ENCODE results near the gene FAM3D.

DNA sequence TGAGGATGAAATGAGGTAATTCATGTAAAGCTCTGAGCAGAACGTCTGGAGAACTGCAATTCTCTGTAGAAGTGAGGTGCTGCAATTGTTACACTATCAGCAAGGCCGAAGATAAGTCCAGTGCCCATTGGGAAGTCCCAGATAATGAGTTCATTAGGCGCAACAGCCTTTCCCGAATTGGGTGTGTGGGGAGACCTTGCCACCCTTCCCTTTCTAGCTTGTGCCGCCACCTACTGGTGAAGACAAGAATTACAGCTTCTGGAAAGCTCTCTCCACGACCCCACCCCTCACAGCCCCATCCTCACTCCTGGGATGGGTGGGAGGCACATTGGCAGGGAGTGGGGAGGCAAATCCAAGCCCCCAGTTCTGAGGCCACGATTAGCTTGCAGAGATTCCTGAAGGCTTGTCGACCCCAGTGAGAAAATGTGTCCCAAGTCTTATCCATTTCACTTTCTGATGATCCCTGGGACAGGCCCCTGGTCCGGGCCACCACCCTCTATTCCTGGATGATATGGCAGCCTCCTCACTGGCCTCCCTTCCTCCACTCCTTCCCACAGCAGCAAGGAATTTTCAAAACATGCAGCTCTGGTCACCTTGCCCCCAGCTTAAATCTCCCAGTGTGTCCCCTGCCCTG lies 36.4 kb downstream of the FAM3D start:
- TF ChIP-seq, protein P1, sequence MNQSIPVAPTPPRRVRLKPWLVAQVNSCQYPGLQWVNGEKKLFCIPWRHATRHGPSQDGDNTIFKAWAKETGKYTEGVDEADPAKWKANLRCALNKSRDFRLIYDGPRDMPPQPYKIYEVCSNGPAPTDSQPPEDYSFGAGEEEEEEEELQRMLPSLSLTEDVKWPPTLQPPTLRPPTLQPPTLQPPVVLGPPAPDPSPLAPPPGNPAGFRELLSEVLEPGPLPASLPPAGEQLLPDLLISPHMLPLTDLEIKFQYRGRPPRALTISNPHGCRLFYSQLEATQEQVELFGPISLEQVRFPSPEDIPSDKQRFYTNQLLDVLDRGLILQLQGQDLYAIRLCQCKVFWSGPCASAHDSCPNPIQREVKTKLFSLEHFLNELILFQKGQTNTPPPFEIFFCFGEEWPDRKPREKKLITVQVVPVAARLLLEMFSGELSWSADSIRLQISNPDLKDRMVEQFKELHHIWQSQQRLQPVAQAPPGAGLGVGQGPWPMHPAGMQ (IDR thresholded peaks at IDR 0.05; ENCODE audit: borderline replicate concordance), result no peak
- TF ChIP-seq SP1 (IDR thresholded peaks at IDR 0.05; ENCODE audit: low read depth, low read length) (no peak), RFX5 (IDR thresholded peaks at IDR 0.05; ENCODE audit: low read depth, low read length) (no peak), EZH2 (IDR thresholded peaks at IDR 0.05; ENCODE audit: borderline replicate concordance, control insufficient read depth, low read depth, low read length) (no peak), EP300 (IDR thresholded peaks at IDR 0.05; ENCODE audit: borderline replicate concordance in 1 of 2, control insufficient read depth in 1 of 2, low read depth in 2 of 2, low read length in 2 of 2) (no peak), FOXM1 (IDR thresholded peaks at IDR 0.05; ENCODE audit: low read depth, low read length) (no peak), POLR2AphosphoS5 (IDR thresholded peaks at IDR 0.05; ENCODE audit: low read length) (no peak), POLR2A (IDR thresholded peaks at IDR 0.05; ENCODE audit: low read depth, low read length) (no peak), SRF (IDR thresholded peaks at IDR 0.05; ENCODE audit: low read depth in 2 of 2, low read length in 2 of 2) (no peak), TARDBP (IDR thresholded peaks at IDR 0.05; ENCODE audit: borderline replicate concordance) (no peak), SIX5 (IDR thresholded peaks at IDR 0.05; ENCODE audit: low read depth, low read length, severe bottlenecking) (no peak), CREB1 (IDR thresholded peaks at IDR 0.05; ENCODE audit: low read depth) (no peak)
- TF ChIP-seq, protein P2, sequence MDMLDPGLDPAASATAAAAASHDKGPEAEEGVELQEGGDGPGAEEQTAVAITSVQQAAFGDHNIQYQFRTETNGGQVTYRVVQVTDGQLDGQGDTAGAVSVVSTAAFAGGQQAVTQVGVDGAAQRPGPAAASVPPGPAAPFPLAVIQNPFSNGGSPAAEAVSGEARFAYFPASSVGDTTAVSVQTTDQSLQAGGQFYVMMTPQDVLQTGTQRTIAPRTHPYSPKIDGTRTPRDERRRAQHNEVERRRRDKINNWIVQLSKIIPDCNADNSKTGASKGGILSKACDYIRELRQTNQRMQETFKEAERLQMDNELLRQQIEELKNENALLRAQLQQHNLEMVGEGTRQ (IDR thresholded peaks at IDR 0.05; ENCODE audit: borderline replicate concordance, low read depth, low read length), result no peak
- TF ChIP-seq, protein P3, sequence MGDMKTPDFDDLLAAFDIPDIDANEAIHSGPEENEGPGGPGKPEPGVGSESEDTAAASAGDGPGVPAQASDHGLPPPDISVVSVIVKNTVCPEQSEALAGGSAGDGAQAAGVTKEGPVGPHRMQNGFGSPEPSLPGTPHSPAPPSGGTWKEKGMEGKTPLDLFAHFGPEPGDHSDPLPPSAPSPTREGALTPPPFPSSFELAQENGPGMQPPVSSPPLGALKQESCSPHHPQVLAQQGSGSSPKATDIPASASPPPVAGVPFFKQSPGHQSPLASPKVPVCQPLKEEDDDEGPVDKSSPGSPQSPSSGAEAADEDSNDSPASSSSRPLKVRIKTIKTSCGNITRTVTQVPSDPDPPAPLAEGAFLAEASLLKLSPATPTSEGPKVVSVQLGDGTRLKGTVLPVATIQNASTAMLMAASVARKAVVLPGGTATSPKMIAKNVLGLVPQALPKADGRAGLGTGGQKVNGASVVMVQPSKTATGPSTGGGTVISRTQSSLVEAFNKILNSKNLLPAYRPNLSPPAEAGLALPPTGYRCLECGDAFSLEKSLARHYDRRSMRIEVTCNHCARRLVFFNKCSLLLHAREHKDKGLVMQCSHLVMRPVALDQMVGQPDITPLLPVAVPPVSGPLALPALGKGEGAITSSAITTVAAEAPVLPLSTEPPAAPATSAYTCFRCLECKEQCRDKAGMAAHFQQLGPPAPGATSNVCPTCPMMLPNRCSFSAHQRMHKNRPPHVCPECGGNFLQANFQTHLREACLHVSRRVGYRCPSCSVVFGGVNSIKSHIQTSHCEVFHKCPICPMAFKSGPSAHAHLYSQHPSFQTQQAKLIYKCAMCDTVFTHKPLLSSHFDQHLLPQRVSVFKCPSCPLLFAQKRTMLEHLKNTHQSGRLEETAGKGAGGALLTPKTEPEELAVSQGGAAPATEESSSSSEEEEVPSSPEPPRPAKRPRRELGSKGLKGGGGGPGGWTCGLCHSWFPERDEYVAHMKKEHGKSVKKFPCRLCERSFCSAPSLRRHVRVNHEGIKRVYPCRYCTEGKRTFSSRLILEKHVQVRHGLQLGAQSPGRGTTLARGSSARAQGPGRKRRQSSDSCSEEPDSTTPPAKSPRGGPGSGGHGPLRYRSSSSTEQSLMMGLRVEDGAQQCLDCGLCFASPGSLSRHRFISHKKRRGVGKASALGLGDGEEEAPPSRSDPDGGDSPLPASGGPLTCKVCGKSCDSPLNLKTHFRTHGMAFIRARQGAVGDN (IDR thresholded peaks at IDR 0.05), result no peak
